T follicular helper cell (primary cell): ENCODE results near the gene CBLB.
"Not testable (repeated sequence)": the region's sequence is repeated elsewhere in the genome, so short reads cannot be mapped to it uniquely, and the experiment has no call there.

Experiments used
- DNase-seq: peaks from one replicate; pipeline ENCODE4 v3.0.0-alpha.2; 2020; ENCODE audit warnings: low read depth

The CBLB gene

DNA sequence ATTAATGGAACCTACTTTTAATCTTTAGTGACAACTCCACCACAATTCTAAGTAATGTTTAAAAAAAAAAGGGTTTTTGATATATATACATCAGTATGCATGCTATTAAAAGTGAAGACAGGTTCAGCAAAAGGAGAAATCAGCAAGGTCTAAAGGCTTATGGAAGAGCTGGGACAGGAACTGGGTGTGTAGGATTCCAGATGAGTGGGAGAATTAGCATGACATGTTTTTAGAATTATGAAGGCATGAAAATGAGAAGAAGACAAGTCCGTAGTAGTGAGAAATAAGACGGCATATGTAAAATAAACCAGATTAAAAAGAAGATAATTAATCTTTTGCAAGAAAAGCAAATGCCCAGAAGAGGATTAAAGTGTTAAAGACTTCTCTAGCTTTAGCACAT, 52.0 kb downstream of the CBLB start:
- DNase-seq: no peak

DNA sequence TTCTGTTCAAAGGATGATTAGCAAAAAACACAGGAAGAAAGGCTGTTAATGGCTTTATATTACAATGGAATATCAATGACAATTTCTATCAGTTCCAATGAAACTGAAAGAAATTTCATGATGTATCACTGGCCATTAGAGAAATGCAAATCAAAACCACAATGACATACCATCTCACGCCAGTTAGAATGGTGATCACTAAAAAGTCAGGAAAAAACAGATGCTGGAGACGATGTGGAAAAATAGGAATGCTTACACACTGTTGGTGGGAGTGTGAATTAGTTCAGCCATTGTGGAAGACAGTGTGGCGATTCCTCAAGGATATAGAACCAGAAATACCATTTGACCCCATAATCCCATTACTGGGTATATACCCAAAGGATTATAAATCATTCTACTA, 53.5 kb downstream of the CBLB start:
- DNase-seq: not testable (repeated sequence)

DNA sequence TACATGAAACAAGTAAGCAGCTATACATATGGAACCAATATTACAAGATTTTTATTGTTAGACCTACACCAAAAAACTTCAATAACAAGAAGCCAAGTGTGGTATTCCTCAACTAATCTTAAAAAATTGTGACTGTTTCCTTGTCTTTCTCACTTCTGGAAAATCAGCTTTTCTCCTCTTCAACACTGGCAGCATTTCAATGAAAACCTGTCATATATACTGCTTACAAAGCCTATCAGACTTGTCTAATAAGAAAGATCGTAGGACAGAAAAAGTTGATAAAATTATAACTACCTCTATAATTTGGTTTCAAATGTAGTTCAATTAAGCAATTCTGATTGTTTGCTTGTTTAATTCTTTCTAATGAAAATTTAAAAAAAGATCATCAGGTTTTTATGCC, 55.1 kb downstream of the CBLB start:
- DNase-seq: no peak

DNA sequence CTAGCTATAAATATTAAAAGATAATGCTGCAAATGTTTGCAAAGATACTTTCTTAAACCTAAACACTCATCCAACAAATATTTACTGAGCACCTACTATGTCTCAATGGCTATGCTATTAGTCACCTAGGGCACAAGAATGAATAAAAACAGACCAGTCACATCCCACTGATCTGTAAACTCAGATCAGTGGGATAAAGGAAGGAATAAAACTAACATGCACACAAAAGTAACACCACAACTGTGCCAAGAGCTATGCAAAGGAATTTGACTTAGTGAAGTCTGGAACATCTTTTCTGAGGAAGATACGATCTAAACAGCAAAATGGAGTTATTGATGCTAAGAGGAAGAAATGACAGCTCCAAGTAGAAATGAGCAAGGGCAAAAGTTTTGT, 56.6 kb downstream of the CBLB start:
- no peak for DNase-seq

DNA sequence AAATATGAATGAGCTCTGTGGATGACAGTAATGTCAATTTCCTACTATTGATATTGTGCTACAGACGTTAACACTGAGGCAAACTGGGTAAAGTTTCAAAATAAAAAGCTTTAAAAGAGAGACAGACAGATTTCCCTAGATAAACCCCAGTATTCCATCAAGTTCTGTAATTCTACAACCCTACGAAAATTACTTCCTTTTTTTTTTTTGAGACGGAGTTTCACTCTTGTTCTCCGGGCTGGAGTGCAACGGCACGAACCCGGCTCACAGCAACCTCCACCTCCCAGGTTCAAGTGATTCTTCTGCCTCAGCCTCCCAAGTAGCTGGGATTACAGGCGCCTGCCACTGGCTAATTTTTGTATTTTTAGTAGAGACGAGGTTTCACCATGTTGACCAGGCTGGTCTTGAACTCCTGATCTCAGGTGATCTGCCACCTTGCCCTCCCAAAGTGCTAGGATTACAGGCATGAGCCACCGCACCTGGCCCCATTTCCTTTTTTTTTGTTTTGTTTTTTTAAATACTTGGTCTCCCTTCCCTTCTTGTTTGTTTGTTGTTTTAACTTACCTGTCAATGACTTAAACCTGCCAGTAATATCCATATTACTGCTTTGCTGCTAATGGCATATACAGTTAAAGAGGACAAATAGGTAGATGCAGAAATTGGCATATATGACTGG, 57.2 kb downstream of the CBLB start:
- no peak for DNase-seq

DNA sequence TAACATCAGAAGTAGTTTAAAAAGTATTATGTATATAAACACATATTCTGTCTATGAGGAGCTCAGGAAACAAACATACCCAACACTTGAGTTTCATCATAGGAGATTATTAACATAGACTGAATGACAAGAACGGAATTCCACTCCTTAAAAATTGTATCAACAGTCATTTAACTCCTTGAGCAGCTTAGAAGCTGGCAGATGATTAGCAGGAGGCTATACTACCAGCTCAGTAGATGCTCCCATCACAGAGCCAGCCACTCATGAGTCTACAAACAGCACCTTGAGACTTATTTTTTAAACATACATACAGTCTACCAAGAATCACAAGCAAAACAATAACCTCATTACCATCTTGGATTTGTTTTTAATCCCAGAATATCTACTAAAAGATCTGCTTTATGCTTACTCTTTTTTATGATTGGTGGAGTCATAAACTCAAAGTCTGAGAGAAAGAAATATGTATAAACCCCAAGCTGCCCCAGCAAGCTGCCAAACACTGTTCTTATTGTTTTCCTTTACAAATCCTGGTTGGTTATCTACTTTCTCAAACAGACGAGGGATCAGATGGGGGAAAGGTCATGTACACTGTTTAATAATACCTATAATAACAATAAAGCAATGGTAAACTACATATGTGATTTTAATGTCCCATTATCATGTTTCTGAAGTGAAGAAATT, 59.5 kb downstream of the CBLB start:
- no peak for DNase-seq

DNA sequence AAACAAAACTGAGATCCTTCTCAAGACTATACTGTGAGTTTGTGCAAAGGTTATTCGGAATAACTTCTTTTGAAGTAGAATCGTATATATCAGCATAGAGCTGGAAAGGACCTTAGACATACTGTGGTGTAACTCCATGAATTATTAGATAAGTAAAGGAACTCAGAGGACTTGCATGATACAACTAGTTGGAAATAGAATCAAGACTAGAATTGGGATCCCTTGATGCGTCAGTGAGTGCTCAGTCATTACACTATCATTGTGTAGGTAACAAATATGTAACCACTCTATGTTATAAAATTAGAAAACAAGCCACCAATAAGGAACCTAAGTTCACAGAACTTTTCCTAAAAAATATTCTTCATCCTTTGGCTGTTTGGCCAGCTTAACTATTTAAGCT, 61.1 kb downstream of the CBLB start:
- no peak for DNase-seq

DNA sequence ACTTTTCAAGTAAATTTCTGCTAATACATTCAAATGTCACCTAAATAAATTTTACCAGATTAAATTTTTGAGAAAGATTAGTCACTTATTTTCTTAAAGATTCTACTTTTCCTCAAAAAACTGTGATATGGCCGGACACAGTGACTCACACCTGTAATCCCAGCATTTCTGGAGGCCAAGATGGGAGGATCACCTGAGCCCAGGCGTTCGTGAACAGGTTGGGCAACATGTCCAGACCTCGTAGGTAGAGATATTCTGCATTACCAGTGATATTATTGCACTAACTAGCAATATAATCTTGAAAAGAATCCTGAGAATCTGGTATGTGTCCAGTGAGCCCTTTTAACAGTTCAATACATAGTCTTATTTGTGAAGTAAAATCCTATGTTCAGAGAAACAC, 61.7 kb downstream of the CBLB start:
- DNase-seq: no peak

DNA sequence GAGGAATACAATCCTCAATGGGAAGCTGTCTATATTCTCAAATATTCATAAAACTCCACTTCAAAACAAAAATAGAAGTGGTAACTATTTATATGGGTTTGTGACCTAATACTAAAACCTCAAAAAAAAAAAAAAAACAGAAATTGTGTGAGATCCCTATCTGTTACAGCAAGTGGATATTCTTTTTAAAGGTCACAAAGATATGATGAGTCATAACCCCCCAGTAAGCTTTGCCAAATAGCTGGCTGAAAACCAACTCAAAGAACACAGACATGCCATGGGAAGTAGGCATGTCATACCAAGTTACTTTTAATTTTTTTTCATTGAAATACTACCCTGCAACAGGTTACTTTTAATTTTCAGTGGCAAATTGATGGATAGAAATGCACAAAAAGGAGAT, 62.5 kb downstream of the CBLB start:
- DNase-seq: no peak

DNA sequence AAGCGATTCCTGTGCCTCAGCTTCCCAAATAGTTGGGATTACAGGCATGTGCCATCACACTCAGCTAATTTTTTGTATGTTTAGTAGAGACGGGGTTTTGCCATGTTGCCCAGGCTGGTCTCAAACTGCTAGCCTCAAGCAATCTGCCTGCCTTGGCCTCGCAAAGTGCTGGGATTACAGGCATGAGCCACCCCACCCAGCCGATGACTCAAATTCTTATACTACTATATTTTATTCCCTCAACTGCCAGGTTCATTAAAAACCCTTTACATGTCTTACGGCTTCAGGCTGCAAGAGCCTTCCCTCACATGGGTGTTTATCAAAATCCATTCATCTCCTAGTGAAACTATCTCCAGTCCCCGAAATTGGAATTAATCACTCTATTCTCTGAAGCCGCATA, 63.4 kb downstream of the CBLB start:
- DNase-seq: no peak

DNA sequence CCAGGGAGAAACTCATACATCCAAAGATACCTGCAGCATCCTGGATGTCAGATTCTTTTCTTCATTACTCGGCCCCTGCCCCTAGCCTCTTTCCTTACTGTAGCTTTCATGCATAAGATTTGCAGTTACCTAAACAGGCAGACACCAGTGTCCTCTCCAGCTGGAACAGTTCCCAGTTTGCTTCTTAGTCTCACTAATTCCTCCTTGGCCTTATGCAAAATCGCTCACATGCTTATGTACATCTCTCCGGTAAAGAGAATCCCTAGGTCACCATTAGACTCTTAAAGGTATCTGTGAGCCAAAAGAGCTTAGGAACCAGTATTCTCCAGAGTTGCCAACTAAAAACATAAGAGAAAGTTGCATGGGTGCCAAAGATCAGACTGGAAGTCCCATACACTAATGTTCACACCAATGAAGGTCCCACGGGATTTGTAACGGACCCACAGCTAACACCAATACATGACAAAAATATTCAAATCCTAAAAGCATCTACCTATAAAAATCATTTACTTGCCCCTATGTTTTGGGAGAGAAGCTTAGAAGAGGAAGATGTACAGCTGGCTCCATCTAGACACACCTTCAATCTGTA, 66.6 kb downstream of the CBLB start:
- DNase-seq: no peak

DNA sequence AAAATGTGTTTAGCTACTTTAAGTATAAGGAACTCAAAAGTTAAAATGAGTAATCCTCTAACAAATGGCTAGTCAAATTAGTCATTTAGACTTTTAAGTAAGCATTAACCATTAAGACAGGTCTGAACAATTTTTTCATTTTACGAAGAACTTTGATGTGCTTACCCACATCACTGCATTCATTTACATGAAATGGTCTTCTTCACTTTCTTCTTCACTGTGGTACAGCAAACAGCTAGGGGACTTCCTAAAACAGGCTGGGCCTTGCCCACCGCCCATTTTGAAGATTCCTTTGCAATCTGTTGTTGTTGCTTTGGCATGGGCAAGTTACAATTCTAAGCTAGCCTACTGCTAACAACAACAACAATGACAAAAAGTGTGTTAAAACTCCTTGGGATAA, 67.4 kb downstream of the CBLB start:
- no peak for DNase-seq

DNA sequence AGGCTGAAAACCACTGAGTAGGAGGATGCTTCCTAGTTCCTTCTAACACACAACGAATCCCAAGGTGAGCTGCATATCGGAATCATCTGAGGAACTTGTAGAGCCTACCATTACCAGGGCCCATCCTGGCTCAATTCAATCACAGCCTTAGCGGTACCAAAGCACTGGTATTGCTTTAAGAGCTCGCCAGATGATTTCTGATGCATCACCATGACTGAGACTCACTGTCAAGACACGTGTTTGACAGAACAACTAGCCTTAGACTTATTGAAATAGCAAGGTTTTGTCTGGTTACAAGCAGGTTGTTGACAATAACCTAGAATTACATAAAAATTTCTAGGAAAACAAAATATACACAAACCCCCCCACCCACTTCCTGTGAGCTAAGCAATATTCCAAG, 68.5 kb downstream of the CBLB start:
- DNase-seq: no peak

DNA sequence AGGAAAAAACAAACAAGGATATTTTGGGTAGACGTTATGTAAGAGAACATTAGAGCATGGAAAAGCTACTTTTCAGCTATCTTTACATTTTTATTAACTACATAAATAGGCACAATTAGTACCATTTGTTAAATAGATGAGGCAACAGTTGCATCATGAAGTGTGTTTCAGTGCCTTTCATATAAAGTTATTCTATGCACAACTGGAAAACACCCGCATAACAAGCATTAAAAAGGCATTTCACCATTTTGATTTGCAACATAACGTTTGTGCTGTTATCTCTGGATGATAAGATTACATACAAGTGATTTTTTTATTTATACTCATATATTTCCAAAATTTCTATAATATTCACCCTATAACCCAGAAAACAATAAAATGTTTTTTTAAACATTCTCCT, 69.5 kb downstream of the CBLB start:
- no peak for DNase-seq

DNA sequence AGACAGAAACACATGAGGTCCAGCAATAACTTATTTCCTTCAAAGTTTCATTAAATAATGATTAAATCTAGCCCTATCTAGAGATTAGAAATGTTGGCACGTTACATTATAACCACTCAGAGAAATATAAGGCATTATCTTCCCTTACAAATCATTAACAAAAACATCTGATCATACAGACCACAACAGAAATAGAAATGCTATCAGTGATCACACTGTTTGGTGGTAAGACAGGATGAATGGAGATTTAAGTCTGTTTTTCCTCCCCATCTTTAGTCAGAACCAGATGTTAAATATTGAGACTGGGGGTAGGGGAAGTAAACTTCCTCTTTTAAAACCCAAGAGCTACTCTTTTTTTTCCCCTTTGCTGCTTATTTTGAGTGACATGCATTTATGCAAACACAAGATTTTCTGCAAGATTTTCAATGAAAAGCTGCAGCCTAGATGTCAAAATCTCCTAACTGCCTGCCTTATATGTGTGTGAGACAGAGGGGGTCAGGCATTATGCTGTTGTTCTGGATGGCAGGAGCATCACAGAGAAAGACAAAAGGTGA, 70.4 kb downstream of the CBLB start:
- DNase-seq: no peak

DNA sequence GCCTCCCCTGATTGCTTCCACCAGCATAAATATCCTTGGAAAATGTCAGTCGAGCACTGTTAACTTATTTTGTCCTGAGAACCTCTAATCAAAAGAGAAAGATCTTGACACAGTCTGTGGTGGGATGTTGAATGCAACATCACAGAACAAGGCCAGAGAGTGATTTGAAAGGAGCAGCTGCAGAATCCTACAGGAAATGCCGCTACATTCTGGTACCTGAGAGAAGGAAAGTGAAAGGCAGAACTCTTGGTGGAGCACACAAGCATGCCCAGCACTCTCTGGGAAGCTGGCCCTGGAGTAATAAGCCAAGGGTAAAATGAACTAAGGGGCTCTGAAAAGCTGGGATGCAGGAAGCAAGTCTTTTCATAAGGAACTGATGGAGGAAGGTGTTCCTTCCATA, 75.8 kb downstream of the CBLB start:
- no peak for DNase-seq

DNA sequence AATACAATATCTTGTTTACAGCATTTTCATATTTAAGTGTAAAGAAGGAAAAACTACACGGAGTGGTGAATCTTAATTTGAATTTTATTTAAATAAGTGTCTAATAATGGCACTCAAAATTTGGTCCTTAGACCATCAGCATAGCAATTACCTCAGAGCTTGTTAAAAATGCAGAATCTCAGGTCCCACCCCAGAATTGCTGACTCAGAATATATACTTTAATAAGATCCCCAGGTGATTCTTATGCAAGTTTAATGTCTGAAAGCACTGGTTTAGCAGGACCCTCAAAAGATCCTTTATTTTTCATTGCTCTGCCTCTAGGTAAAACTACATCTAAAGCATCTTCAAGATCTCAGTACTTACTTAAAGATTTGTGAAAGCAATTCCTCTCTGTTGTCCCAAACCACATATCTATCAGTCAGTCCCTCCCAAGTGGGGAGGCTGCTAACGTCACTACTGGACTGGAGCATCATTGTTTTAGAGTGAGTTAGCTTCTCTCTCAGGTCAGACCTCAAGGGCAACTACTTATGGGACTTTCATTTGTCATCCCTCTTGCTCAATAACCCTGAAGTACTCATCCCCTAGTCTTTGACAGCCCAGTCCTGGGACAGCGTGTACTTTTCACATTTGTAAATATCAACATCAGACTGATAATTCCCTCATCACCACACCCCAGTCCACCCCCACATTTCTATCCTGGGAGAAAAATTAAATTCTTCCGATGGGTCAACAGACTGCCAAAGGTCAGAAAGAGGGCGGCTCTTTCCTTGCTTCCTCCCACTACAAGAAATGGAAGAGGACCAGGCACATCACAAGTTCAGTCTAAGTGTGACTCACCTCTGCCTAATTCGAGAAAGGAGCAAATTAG, 76.7 kb downstream of the CBLB start:
- no peak for DNase-seq

DNA sequence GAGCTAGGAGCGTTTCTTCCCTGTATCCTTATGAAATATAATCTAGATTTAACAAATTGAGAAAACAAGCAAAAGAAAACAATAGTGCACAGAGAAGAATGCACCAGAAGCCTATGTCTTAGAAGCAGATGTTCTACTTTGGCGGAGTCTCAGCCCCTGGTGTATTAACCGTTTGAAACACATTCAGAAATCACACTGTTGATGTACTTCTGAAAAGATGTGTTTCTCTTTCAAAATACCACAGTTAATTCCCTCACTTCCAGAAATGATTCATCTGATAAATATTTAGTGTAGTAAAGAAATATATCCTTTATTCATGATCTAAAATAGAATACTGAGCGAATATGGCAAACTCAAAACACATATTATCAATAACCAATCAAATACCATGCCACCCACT, 77.7 kb downstream of the CBLB start:
- no peak for DNase-seq

DNA sequence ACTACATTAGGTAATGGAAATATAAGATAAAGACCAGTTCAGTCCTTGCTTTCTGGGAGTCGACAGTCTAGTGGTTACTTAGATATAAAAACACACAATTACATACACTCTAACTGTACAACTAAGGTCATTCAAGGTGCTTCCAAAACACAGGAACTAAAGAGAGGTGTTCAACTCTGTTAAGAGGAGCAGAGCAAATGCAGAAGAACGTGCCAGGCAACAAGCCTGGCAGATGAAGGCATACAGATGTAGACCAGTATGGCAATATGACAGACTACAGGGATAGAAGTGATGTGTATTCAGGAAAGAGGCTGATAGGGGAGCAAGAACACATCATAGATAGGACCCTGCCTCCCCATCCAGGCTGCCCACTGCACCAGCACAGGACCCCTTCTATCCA, 78.3 kb downstream of the CBLB start:
- DNase-seq: no peak

DNA sequence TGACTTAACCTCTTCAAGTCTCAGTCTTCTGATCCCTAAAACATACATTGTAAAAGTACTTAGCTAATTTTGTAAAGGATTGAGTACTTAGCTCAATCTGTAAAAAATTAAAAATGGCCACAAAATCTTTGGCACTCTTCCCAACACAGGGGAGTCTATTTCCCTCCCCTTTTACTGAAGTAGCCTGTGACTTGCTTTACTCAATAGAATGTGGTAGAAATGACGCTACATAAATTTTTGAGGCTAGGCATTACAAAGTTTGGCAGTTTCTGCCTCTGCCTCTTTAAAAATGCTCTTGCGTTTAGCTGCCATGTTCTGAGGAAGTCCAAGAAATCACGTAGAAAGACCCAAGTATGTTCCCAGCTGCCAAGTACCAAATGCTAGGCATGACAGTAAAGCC, 80.2 kb downstream of the CBLB start:
- DNase-seq: no peak

DNA sequence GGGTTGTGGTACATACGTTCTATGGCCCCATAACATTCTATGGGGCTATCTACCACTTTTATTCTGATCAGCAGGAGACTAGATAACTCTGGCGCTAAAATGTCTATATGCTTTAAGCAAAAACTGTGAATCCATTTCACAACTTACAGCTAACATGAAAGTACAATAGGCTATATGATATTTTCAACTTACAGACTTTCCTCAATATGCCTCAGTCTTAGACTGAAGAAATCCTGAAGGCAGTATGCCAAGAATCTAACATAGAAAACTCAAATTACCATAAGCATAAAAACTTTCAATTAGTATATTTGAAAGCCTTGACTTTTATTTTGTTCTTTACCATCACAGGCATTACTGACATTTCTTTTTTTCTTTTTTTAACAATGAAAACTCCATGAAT, 81.4 kb downstream of the CBLB start:
- DNase-seq: no peak

DNA sequence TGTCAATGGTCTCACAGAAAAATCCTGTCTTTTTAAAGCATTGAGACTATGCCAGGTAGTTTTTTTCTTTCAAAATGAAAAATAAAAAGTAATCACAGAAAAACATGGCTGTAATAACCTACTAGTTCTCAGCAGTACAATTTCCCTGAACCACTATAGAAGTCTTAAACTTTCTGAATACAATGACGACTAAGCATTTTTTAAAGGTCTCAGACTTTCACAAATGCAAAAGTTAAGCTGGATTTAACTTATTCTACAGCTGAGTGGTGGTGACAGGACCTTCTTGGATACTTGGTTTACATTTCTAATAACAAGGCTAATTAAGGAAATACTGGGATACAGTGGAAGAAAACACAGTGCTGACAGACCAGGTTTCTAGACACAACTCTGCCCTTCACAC, 81.8 kb downstream of the CBLB start:
- no peak for DNase-seq

DNA sequence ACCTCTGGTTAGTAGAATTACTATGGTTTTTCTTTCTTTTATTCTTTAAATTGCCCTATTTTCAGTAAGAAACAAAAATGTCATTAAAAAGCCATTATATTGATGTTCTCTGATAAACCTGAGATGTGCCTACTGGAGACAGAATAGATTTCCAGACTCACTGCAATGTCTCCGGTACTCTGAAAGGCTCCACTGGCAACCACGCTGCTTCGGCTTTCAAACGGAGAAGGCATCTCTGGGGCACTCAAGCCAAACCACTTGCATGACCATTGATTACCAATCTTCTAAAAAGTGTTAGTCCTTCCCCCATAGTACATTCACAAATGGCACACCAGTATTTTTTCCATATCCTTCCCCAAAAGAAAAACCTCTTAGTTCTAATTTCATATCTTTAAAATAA, 82.6 kb downstream of the CBLB start:
- no peak for DNase-seq
